Measurements from ENCODE around the gene ZNF860.
"Not testable (repeated sequence)": the region's sequence is repeated elsewhere in the genome, so short reads cannot be mapped to it uniquely, and the experiment has no call there.

The ZNF860 gene

DNA sequence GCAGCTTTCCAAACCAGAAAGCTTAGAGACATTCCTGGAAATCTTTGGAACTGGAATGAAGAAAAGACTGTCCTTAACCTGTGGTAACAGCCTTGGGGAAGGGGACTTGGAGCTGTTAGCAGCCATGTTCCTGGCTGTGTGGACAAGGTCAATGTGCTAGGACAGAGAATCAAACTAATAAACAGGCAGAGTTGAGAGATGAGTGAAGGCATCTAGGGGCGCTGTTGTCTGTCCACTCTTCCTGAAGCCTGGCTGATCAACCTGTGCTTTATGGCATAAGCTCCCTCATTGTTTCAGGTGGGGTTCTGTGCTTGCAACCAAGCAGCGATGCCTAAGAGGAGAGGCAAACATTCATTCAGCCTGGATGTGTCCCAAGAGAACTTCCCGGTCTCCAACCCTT lies 19.3 kb downstream of the ZNF860 start:
- no peak for DNase-seq

DNA sequence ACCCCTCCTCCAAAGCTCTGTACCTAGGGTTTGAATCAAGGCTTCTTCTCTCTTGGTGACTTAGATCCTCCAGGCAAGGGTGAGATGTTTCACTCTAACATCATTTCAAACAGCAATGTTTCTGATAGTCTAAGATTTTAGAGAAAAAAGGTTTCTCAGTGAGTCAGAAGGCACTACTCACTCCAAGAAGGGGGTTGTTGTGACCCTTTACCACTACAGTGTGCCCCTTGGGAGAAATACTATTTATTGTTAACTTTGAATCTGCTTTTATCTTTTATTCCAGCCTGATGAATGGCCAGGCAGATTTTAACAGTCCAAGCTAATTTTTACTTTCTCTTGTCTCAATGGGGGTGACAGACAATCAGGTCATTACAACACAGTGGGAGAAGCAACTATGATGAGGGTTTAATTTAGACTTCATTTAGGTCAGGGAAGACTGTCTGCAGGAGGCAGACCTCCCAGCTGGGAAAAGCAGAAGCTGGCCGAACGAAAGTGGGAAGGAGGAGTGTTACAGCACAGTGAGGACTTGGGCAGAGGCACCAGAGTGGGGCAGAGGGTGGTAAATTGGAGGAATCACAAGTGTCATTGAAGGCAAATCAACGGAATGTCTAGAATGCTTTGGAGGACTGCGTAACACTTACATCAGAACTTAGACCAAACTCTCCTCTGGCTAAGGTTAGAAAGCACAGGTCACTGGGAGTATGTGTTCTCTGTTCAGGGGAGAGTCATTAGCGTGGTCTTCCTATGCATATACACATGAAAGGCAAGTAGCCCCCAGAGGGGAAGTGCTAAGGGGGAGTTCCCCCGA lies 21.2 kb downstream of the ZNF860 start:
- no peak for DNase-seq

DNA sequence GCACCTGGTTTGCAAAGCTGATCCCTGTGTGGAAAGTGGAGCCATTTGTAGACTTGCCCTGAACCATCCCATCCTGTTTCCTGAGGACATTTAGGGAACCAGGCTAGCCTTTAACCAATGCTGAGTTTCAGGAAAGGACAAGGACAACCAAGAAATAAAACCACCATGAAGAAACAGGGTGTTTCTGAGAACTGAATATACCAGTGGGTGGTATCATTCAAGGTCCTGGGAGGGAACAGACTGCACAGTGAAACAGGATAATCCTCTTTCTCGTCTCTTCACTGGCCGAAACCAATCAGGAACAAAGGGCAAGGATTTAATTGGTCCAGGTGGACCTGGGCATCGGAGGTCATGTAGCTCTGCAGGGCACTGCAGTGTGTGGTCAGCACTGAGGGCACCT lies 21.8 kb downstream of the ZNF860 start:
- DNase-seq = no peak

DNA sequence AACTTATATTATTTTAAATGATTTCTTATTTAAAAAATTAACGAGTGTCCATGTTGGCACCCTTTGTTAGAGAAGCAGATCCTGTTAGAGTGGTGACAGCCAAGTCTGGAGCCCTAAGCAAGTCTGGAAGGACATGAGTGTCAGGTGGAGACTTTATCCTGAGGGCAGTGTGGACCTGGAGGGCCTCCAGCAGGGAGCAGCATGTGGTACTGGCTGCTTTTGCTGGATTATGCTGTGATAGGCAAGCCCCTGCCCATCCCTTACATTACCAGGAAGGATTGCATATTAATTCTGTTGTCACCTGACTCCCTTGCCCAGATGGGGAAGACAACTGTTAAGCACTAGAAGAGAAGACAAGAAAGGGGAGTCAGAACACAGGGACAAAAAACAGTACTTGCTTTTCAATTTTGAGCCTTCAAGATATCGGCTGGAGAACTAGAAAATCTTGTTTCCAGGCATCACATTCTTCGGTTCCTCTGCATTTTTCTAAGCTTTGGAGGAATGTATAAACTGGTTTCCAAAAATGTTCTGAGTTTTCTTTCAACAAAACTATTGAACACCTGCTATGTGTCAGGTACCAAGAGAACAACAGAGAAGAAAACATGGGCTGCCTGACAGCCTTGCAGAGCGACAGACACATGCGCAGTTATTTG lies 22.7 kb downstream of the ZNF860 start:
- no peak for DNase-seq

DNA sequence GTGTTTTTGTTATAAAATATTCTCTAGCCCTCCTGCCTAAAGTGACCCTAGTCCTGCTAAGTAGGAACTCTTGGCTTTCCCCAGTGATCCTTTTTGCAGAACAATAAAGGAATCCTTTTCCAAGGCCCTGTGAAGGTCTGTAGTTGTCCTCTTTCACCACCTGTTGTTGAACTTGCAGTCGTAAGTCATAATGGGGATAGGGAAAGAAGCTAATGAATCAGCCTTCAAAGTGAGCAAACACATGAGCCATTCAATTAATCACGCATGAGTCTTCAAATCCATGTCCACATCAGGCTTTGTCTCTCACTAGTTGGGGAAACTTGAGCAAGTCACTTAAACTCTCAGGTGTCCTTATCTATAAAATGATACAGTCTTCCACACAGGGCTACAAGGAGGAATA lies 27.6 kb downstream of the ZNF860 start:
- no peak for DNase-seq

DNA sequence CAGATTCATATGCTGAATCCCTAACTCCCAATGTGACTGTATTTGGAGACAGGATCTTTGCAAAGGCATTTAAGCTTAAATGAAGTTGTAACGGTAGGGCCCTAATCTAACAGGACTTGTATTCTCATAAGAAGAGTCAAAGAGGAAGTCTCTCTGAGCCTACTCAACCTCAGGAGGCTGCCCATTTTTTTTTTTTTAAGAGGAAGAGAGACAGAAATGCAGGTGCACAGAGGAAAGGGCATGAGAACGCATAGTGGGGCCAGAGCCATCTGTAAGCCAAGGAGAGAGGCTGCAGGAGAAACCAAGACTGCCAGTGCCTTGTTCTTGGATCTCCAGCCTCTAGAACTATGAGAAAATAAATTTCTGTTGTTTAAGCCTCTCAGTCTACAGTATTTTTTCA lies 28.4 kb downstream of the ZNF860 start:
- DNase-seq = no peak

DNA sequence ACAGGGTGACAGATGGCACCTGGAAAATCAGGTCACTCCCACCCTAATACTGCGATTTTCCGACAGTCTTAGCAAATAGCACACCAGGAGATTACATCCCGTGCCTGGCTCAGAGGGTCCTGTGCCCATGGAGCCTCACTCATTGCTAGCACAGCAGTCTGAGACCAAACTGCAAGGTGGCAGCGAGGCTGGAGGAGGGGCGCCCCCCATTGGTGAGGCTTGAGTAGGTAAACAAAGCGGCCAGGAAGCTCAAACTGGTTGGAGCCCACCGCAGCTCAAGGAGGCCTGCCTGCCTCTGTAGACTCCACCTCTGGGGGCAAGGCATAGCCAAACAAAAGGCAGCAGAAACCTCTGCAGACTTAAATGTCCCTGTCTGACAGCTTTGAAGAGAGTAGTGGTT lies 29.1 kb downstream of the ZNF860 start:
- DNase-seq = peak; percentile 38

DNA sequence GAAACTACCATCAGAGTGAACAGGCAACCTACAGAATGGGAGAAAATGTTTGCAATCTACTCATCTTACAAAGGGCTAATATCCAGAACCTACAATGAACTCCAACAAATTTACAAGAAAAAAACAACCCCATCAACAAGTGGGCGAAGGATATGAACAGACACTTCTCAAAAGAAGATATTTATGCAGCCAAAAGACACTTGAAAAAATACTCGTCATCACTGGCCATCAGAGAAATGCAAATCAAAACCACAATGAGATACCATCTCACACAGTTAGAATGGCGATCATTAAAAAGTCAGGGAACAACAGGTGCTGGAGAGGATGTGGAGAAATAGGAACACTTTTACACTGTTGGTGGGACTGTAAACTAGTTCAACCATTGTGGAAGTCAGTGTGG lies 34.1 kb downstream of the ZNF860 start:
- DNase-seq = not testable (repeated sequence)

DNA sequence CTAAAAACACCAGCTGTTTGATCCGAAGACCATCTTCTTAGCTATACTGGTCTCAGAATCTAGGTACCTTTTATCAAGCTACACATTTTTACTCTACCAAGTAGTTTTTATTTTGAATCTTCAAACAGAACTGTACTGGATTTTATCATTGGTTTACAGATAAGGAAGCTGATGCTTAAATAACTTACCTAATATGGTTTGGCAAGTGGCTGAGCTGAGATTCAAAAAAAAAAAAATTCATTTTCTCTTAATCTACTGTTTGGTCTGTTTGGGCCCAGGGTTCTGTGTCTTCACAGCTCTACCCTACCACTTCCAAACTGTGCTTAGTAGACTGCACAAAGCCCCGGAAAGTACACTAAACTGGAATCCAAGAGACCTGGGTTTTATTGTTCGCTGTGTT lies 35.7 kb downstream of the ZNF860 start:
- DNase-seq = no peak

DNA sequence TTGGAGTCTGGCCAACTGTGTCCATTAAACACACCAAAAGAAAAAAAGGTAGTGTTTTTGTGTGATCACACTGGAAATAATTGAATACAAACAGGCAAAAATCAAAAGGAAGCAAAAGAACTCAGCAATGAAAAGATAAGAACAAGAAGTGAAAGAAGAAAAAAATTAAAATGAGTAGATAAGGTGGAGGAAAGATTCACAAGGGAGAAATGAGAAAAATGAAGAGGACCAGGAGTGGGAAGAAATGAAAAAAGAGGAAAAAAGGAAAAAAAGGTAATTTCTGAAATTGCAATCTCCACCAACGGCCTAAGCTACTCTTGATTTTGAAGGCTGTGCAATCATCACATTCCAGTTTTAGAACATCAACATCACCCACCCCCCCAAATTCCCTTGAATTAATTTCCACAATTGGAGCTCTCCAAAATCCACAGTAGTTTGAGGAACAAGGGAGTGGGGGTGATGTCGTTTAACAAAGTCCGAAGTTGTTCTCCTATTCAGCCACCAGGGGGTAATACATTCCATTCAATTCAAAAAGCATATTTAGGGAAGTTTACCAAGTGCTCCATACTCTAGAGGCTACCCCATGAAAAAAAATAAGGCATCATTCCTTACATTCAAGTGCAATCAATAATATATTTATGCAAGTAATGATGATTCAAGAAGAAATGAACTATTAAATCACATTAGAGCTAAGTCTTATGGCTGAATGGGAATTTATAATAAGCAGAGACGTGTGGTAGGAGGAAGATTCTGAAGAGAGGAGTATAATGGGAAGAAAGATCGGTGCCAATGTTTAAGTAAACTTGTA lies 37.4 kb downstream of the ZNF860 start:
- no peak for DNase-seq

DNA sequence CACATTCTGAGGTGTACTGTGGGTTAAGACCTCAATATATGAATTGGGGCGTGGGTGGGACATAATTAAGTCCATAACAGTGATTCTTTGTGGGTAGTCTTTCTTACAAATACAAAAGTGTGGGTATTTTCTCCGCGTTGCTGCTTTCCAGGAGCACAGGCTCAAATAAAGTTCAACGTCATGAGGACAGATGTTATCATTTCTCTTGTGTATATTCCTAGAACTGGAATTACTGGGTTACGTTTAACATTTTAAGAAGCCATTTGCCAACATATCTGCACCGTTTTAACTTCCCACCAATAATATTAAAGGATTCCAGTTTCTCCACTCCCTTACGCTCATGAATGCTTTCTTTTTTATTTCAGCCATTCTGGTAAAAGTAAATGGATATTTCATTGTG lies 39.6 kb downstream of the ZNF860 start:
- no peak for DNase-seq

DNA sequence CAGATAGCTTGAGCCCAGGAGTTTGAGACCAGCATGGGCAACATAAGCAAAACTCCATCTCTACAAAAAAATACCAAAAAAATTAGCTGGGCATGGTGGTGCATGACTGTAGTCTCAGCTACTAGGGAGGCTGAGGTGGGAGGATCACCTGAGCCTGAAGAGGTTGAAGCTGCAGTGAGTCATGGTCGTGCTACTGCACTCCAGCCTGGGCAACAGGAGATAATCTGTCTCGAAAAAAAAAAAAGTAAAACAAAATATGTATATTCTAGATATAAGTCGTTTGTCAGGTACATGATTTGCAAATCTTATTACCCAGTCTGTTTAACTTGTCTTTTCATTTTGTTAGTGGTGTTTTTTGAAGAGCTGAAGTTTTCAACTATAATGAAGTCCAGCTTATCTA lies 40.2 kb downstream of the ZNF860 start:
- DNase-seq = no peak

DNA sequence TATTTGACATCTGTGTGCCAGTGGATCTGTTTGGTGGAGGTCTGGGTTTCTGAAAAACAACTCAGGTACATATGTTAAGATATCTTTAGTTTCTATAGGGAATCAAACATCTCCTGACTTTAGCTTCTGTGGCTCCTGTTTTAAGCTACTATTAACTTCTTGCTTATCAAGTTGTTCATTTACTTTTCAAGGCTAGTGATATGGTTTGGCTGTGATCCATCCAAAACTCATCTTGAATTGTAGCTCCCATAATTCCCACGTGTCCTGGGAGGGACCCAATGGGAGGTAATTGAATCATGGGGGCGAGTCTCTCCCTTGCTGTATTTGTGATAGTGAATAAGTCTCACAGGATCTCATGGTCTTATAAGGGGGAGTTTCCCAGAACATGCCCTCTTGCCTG lies 41.4 kb downstream of the ZNF860 start:
- no peak for DNase-seq

DNA sequence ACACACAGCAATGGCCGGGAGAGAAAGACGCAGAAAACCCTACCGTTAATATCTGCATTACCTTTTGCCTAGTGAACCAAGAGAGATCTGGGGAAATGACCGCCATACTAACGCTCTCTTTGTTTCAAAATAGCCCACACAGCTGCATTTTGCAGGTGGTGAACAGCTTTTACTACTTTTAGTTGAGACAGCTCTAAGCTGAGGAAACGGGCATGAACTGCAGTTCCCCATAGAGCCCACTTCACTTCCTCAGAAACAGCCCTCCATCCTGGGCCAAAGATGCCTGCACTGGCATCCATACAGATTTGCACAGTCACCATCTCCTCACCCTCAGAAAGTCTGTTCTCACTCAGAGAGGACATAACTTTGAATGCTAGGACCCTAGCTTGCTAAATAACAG lies 45.0 kb downstream of the ZNF860 start:
- DNase-seq = no peak

DNA sequence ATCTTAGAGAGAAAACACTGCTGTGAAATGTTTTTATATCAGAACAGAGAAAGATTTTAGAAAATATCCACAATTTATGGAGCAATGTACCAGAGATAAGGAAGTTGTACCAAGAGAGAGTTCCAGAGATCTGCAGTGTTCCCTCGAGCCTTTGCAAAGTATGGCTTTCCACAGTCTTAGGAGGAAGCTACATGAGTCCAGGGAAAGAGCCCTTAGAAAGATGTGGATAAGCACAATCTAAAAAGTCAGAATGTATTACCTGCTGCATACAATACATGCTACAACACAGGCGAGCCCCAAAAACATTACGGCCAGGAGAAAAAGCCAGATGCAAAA lies 56.4 kb downstream of the ZNF860 start:
- no peak for DNase-seq

DNA sequence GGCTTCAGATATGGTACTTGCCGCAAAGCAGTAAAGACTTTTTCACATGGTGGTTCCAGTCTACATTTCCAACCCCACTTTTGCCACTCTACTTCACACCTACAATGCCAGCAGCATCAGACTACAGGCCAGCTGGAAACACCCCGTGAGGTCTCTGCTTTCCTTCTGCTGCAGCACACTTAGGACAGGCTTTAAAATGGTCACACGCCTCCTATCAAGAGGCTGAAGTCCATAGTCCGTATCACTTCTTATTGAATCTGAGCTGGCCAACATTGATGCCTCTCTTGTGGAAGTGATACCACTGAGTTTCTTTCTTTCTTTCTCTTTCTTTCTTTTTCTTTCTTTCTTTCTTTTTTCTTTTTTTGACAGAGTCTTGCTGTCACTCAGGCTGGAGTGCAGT lies 59.8 kb downstream of the ZNF860 start:
- no peak for DNase-seq
